Astrocyte (in vitro differentiated cells and primary cell): ENCODE measurements around the gene ARHGAP1.

ENCODE experiments used
- EZH2 ChIP-seq: IDR thresholded peaks from 2 replicates; pipeline ENCODE4 v1.6.1; 2012; ENCODE audit warnings: mild to moderate bottlenecking, low read length, inconsistent platforms; ENCODE audit not compliant: insufficient read depth
- TF ChIP-seq, protein P1 (sequence below): IDR thresholded peaks from 2 replicates; pipeline ENCODE4 v1.5.1; 2011; ENCODE audit warnings: low read depth, mild to moderate bottlenecking, inconsistent platforms, low read length, moderate library complexity; ENCODE audit not compliant: insufficient read depth

DNA sequence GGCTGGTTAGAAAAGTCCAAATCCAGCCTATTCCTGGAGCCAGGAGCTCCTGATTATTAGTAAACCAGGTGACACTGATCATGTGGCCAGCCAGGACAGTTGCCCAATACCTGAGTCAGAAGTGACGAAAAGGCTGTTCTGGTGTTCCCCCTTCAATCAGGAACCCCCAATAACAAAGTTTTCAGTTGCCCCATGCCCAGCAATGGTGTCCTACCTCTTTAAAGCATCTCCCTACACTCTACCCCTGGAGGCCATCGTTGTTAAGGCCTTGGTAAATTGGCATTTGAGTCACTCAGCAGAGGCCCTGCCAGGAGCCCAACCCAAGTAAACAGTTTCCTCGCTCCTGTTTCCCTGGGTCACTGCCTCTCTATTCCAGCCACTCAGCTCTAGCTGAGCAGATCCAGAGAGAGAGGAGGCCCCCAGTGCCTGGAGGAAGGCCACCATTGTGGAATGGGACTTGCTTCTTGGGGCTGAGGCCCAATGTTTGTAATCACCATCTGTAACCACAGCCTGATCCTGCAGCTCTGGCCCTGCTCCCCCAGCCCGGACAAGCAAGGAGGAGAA, 25.0 kb downstream of the ARHGAP1 start:
- TF ChIP-seq, protein P1, sequence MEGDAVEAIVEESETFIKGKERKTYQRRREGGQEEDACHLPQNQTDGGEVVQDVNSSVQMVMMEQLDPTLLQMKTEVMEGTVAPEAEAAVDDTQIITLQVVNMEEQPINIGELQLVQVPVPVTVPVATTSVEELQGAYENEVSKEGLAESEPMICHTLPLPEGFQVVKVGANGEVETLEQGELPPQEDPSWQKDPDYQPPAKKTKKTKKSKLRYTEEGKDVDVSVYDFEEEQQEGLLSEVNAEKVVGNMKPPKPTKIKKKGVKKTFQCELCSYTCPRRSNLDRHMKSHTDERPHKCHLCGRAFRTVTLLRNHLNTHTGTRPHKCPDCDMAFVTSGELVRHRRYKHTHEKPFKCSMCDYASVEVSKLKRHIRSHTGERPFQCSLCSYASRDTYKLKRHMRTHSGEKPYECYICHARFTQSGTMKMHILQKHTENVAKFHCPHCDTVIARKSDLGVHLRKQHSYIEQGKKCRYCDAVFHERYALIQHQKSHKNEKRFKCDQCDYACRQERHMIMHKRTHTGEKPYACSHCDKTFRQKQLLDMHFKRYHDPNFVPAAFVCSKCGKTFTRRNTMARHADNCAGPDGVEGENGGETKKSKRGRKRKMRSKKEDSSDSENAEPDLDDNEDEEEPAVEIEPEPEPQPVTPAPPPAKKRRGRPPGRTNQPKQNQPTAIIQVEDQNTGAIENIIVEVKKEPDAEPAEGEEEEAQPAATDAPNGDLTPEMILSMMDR, result no peak
- TF ChIP-seq EZH2, result no peak
